RCC 7860 (cell line): ENCODE results near the gene SUN1.

Source experiments
- DNase-seq: peaks from one replicate; pipeline ENCODE4 v3.0.0-alpha.2; 2015; ENCODE audit warnings: low spot score
- FAIRE-seq: peaks from 2 replicates; lab custom pipeline; 2012; peaks lifted over from hg19 to GRCh38; lab: Jason Lieb, UNC

Gene SUN1

GRCh38 chr7:888081-889024 is 56.1 kb downstream of the SUN1 start:
- no peak for FAIRE-seq
- no peak for DNase-seq

GRCh38 chr7:889025-889390 is 56.7 kb downstream of the SUN1 start:
- FAIRE-seq (no peak), DNase-seq (no peak)

GRCh38 chr7:889391-889790 is 57.1 kb downstream of the SUN1 start:
- no peak for DNase-seq
- FAIRE-seq, result no peak

GRCh38 chr7:890868-891267 is 58.6 kb downstream of the SUN1 start:
- FAIRE-seq (no peak), DNase-seq (no peak)

GRCh38 chr7:891291-891690 is 59.0 kb downstream of the SUN1 start:
- FAIRE-seq (no peak), DNase-seq (no peak)

- DNase-seq (no peak), FAIRE-seq (no peak)
Measured at GRCh38 chr7:891805-892204, 59.5 kb downstream of the SUN1 start.

GRCh38 chr7:892648-893593 is 60.6 kb downstream of the SUN1 start:
- DNase-seq, result no peak
- FAIRE-seq, result no peak

GRCh38 chr7:893686-894085 is 61.4 kb downstream of the SUN1 start:
- no peak for FAIRE-seq

GRCh38 chr7:894164-894867 is 62.0 kb downstream of the SUN1 start:
- FAIRE-seq (no peak), DNase-seq (no peak)

More at GRCh38 chr7:893686-894085, 61.4 kb downstream of the SUN1 start:
- no peak for DNase-seq

GRCh38 chr7:894927-895450 is 62.7 kb downstream of the SUN1 start:
- FAIRE-seq, result no peak
- no peak for DNase-seq

- DNase-seq (no peak), FAIRE-seq (no peak)
Measured at GRCh38 chr7:895451-896052, 63.3 kb downstream of the SUN1 start.

GRCh38 chr7:896346-897075 is 64.2 kb downstream of the SUN1 start:
- no peak for DNase-seq
- no peak for FAIRE-seq

- FAIRE-seq, result no peak
- DNase-seq, result no peak
Measured at GRCh38 chr7:897086-897485, 64.8 kb downstream of the SUN1 start.

- FAIRE-seq, result no peak
- no peak for DNase-seq
Measured at GRCh38 chr7:897771-898376, 65.6 kb downstream of the SUN1 start.

- no peak for FAIRE-seq
Measured at GRCh38 chr7:898460-898854, 66.2 kb downstream of the SUN1 start.

GRCh38 chr7:898855-899681 is 66.8 kb downstream of the SUN1 start:
- DNase-seq (no peak), FAIRE-seq (no peak)

More at GRCh38 chr7:898460-898854, 66.2 kb downstream of the SUN1 start:
- DNase-seq, result no peak

- FAIRE-seq (no peak), DNase-seq (no peak)
Measured at GRCh38 chr7:899806-900205, 67.5 kb downstream of the SUN1 start.

- no peak for FAIRE-seq
- no peak for DNase-seq
Measured at GRCh38 chr7:900331-901040, 68.2 kb downstream of the SUN1 start.
